PC-9 (cell line): ENCODE data around the gene CTXND2. TPM values are rescaled to one million over a fixed set of nuclear protein-coding genes. Genes with fewer than 3 reads are reported as not detected.

Source experiments
- BruUV-seq: library from RNA; stranded (reverse); fragments of 400-500 nt; replicated peaks from 2 replicates; lab custom pipeline; 2021; lab: Mats Ljungman, UMichigan
- CTCF ChIA-PET: fragments of 300-600 bp; sonication (Branson Sonifier 250); formaldehyde crosslinking; loops from one replicate; lab custom pipeline; 2022; ENCODE audit warnings: antibody characterized with exemption; lab: Charles Lee
- POLR2A ChIA-PET: fragments of 300-600 bp; sonication (Branson Sonifier 250); formaldehyde crosslinking; loops from one replicate; lab custom pipeline; 2022; ENCODE audit warnings: antibody characterized with exemption; ENCODE audit not compliant: unreplicated experiment; lab: Charles Lee
- DNase-seq, 2 experiments: peaks; one replicate each; pipeline versions ENCODE4 v3.0.0 to v3.0.0-alpha.2; 2015 to 2022; ENCODE audit warnings: mixed read lengths in 1 of 2
- H2AFZ ChIP-seq: fragments of 200-600 bp; sonication (generic); 2 replicates; pipeline ENCODE4 v1.8.1; 2017; ENCODE audit warnings: antibody characterized with exemption
- H3F3A ChIP-seq: fragments of 200-600 bp; sonication (generic); 2 replicates; pipeline ENCODE4 v1.8.1; 2017; ENCODE audit warnings: antibody characterized with exemption, mild to moderate bottlenecking, low read depth; ENCODE audit not compliant: insufficient read depth
- H3K27ac ChIP-seq: fragments of 200-600 bp; sonication (generic); 2 replicates; pipeline ENCODE4 v1.6.1; 2016; ENCODE audit warnings: mixed run types
- H3K27me3 ChIP-seq: fragments of 200-600 bp; sonication (generic); 2 replicates; pipeline ENCODE4 v1.6.1; 2016; ENCODE audit warnings: low read depth, mixed run types; ENCODE audit not compliant: insufficient read depth
- H3K36me3 ChIP-seq: fragments of 200-600 bp; sonication (generic); 2 replicates; pipeline ENCODE4 v1.6.1; 2016; ENCODE audit warnings: low read depth, mixed run types
- H3K4me1 ChIP-seq: fragments of 200-600 bp; sonication (generic); replicated peaks from 2 replicates; pipeline ENCODE4 v1.6.1; 2016; ENCODE audit warnings: mixed run types; ENCODE audit not compliant: insufficient read depth
- H3K4me2 ChIP-seq: fragments of 200-600 bp; sonication (generic); 2 replicates; pipeline ENCODE4 v1.6.1; 2017; ENCODE audit warnings: mixed run types
- H3K4me3 ChIP-seq: fragments of 200-600 bp; sonication (generic); 2 replicates; pipeline ENCODE4 v1.6.1; 2016; ENCODE audit warnings: mixed run types
- H3K79me2 ChIP-seq: fragments of 200-600 bp; sonication (generic); 2 replicates; pipeline ENCODE4 v1.6.1; 2017; ENCODE audit warnings: low read depth, mixed run types
- H3K9me2 ChIP-seq: fragments of 200-600 bp; sonication (generic); 2 replicates; pipeline ENCODE4 v1.8.1; 2017; ENCODE audit warnings: mild to moderate bottlenecking; ENCODE audit not compliant: insufficient read depth
- H3K9me3 ChIP-seq: fragments of 200-600 bp; sonication (generic); 2 replicates; pipeline ENCODE4 v1.8.1; 2016; ENCODE audit warnings: low read depth; ENCODE audit not compliant: insufficient read depth
- H4K20me1 ChIP-seq: fragments of 200-600 bp; sonication (generic); 2 replicates; pipeline ENCODE4 v1.8.1; 2017; ENCODE audit not compliant: insufficient read depth
- CTCF ChIP-seq: fragments of 200-600 bp; sonication (generic); conservative IDR thresholded peaks from 2 replicates; pipeline ENCODE4 v1.6.1; 2017; ENCODE audit warnings: mixed run types, antibody characterized with exemption, mild to moderate bottlenecking, moderate library complexity
- EZH2 ChIP-seq: fragments of 200-600 bp; sonication (generic); IDR thresholded peaks from 2 replicates; pipeline ENCODE4 v1.8.0; 2017; ENCODE audit warnings: antibody characterized with exemption, low read depth
- intact Hi-C: fragments of 100-400 bp; cut with micrococcal nuclease; formaldehyde crosslinking; loops from one replicate; pipeline ENCODE4 v1.10.0; 2022; ENCODE audit not compliant: unreplicated experiment
- total RNA-seq: library from RNA; stranded (reverse); gene quantifications from 2 replicates; pipeline ENCODE4 v1.2.3, GENCODE V29; 2021

CTXND2 gene
- total RNA-seq, 1 experiment from 2014 or later: not detected

GRCh38 chr1:150925080-150925479, 38.1 kb downstream of the CTXND2 start:
- POLR2A ChIA-PET: no interaction called here

GRCh38 chr1:150926097-150926741, 39.3 kb downstream of the CTXND2 start, which contains the start of gene SETDB1:
Gene SETDB1 (plus strand): TSS chr1:150926363. CDS start chr1:150927715, 1,352 bp downstream.
- Histone ChIP-seq H4K20me1 (no peaks in the 10 kb centered on the region), H3F3A (peaks cover 21% of the 10 kb centered on the region), H3K36me3 (peaks cover 30% of the 10 kb centered on the region), H2AFZ (peak within 1 kb of the TSS; percentile 94), H3K4me3 (peak within 1 kb of the TSS; percentile 67), H3K4me1 (peaks cover 14% of the 10 kb centered on the region), H3K9me2 (no peaks in the 10 kb centered on the region), H3K27me3 (no peaks in the 10 kb centered on the region), H3K4me2 (peak within 1 kb of the TSS; percentile 79), H3K27ac (peak within 1 kb of the TSS; percentile 79), H3K79me2 (peaks cover 20% of the 10 kb centered on the region), H3K9me3 (no peaks in the 10 kb centered on the region)
- ChIA-PET CTCF (interaction anchor here (0.6 to 0.7 kb wide), 4 partner anchors 51 to 374 kb away, joined by 3 to 13 read pairs (median 6); no protein-coding TSS in a partner anchor), POLR2A (interaction anchor here (0.6 kb wide), 2 partner anchors 230 to 355 kb away, joined by 6 to 13 read pairs; no protein-coding TSS in a partner anchor)
- DNase-seq: peak; percentile 91 to 95
- intact Hi-C loops: loop anchor here (1.0 to 2.0 kb wide), 2 partner anchors 50 to 53 kb away; partner anchors contain the start of gene ARNT
- no TSS peak for BruUV-seq
- no peak for TF ChIP-seq EZH2

More at GRCh38 chr1:150925080-150925479, 38.1 kb downstream of the CTXND2 start:
- H3K9me2 ChIP-seq: no peaks in the 10 kb centered on the region
- no peak overlapping the region for H3K27ac ChIP-seq
- peaks cover 14% of the 10 kb centered on the region for H3K4me1 ChIP-seq
- no peak overlapping the region for H3K4me3 ChIP-seq
- CTCF ChIA-PET: interaction anchor here (0.6 kb wide), 1 partner anchor 288 kb away, joined by 11 read pairs; no protein-coding TSS in a partner anchor
- intact Hi-C loops: no loop called here
- no peaks in the 10 kb centered on the region for H3K9me3 ChIP-seq
- no peak for TF ChIP-seq CTCF
- no peak for TF ChIP-seq EZH2
- no peaks in the 10 kb centered on the region for H3K27me3 ChIP-seq
- H3K36me3 ChIP-seq: peaks cover 21% of the 10 kb centered on the region
- no peak overlapping the region for H3K4me2 ChIP-seq
- H3K79me2 ChIP-seq: peaks cover 20% of the 10 kb centered on the region
- no peaks in the 10 kb centered on the region for H4K20me1 ChIP-seq
- BruUV-seq: no TSS peak
- peaks cover 21% of the 10 kb centered on the region for H3F3A ChIP-seq
- H2AFZ ChIP-seq: no peak overlapping the region
- no peak for DNase-seq

GRCh38 chr1:150927624-150928023, 40.7 kb downstream of the CTXND2 start:
- Histone ChIP-seq H3K36me3 (peaks cover 41% of the 10 kb centered on the region), H3K4me3 (peak overlapping the region; percentile 67; the same call in 1 of the 2 replicates), H3F3A (peaks cover 21% of the 10 kb centered on the region), H3K79me2 (peaks cover 20% of the 10 kb centered on the region), H3K9me3 (peaks cover 4% of the 10 kb centered on the region; the same call in 1 of the 2 replicates), H3K9me2 (no peaks in the 10 kb centered on the region), H4K20me1 (no peaks in the 10 kb centered on the region), H3K27ac (no peak overlapping the region), H3K27me3 (no peaks in the 10 kb centered on the region), H2AFZ (no peak overlapping the region), H3K4me2 (peak overlapping the region; percentile 79; the same call in 1 of the 2 replicates), H3K4me1 (peaks cover 13% of the 10 kb centered on the region)
- no peak for DNase-seq
- intact Hi-C loops: loop anchor here (2.0 kb wide), 1 partner anchor 51 kb away; no protein-coding TSS in a partner anchor
- no TSS peak for BruUV-seq
- POLR2A ChIA-PET: interaction anchor here (0.6 kb wide), 1 partner anchor 66 kb away, joined by 3 read pairs; no protein-coding TSS in a partner anchor
- no peak for TF ChIP-seq EZH2
- no peak for TF ChIP-seq CTCF
- CTCF ChIA-PET: no interaction called here
